ENCODE data around the gene TCERG1L.

Gene TCERG1L

GRCh38 chr10:131274133-131274880 lies 37.2 kb downstream of the TCERG1L start:
- TF ChIP-seq CTCF (IDR thresholded peaks at IDR 0.05) = no peak

DNA sequence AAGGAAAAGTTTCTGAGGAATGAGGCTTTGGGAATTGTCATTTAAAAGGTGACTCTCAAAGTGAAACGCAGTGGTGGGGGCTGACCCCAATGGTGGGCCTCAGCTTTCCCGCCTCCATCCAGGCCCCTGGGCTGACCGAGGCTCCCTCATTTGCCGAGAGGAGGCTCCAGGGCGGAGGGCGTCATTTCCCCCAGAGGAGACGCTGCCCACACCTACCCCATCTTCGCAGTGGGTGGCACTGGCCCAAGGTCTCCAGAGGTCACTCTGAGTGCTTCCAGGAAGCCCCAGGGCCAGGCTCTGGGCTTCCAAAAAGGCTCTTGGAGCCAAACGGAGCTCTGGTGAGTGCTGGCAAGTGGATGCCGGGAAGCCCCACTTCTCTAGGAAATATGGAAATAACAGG lies 38.0 kb downstream of the TCERG1L start:
- TF ChIP-seq CTCF (IDR thresholded peaks at IDR 0.05) = no peak

DNA sequence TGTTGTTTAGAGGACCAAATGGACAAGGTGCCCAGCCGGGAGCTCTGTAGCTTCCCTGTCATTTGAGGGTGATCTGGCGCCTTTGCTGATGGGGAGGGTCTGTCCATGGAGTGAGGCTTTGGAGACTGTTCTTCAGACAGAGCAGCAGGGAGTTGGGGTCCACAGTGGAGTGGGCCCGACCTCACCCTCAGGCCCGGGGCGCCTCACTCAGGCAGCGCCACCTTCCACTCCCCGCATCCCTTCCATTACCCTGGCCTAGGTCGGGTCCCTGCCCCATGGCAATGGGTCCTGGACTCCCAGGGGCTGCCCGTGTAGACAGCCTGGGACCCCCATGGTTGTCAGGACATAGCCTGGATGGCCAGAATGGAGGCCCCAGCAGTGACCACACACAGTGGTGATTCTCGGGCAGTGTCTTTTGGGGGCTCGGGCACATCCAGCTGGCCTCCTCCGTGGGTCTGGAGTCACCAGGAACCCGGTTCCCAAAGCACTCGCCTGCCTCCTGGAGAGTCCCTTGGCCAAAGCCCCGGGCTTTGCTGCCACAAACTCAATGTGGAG lies 38.5 kb downstream of the TCERG1L start:
- TF ChIP-seq CTCF (IDR thresholded peaks at IDR 0.05) = no peak

GRCh38 chr10:131271966-131272365 lies 39.6 kb downstream of the TCERG1L start:
- no peak for TF ChIP-seq CTCF (IDR thresholded peaks at IDR 0.05)

DNA sequence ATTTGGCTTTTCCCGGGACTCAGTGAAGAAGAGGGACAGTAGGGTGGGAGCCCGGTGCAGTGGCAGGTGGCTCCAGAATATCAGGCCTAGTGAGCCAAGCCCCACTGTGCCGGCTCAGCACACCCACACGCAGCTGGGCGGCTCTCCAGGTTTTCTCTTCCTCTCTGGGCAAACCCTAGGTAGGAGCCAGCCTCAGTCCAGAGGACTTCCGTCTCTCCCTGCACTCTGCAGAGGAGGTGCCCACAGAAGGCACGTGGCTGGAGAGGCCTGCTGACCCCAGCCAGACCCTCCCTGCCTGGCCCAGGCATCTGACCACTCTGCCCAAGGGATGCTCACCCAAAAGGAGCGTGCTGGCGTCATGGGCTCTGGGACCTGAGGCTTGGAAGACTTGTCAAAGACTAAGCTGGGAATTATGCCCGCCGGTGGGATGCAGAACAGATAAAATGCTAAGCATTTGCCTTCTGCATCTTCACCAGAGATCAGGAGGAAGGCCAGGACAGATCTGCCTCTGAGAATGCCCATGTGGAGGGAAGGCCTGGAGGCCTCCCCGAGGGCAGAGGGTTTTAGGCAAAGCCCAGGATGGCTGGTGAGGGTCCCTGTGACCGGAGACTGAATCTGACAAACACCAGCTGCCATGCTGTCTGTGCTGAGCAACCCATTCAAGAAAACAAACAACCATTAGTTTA lies 40.2 kb downstream of the TCERG1L start:
- no peak for TF ChIP-seq CTCF (IDR thresholded peaks at IDR 0.05)

DNA sequence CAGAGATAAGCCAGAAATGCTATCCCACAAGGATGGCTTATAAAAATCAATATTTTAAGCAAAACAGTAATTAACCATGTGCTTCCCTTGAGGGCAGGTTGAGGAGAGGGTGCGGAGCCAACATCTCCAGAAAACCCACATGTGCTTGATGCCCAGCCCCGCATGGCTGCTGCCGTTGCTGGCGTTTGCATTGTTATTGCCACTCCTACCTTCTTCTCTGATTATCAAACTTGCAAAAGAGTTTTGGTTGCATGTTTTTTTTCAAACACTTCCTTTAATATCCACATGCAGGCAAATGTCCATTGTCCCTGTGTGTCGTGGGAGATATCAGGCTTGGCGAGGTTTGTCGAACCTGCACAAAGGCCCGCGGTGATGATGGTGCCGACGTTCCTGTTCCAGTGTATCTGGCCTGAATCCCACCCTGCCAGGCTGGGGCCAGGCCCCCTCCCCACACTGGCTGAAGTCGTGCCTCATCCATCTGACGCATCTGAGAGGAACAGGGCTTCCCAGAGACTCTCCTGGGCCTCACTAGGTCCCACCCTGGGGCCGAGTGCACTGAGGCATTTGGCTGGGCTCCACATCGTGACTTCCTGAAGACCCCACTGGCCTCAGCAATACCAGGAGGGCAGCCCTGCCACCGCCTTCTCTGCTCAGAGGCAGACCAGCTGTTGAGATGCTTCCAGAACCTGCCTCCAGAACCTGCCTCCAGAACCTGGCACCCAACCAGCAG lies 40.9 kb downstream of the TCERG1L start:
- TF ChIP-seq CTCF (IDR thresholded peaks at IDR 0.05) = no peak

DNA sequence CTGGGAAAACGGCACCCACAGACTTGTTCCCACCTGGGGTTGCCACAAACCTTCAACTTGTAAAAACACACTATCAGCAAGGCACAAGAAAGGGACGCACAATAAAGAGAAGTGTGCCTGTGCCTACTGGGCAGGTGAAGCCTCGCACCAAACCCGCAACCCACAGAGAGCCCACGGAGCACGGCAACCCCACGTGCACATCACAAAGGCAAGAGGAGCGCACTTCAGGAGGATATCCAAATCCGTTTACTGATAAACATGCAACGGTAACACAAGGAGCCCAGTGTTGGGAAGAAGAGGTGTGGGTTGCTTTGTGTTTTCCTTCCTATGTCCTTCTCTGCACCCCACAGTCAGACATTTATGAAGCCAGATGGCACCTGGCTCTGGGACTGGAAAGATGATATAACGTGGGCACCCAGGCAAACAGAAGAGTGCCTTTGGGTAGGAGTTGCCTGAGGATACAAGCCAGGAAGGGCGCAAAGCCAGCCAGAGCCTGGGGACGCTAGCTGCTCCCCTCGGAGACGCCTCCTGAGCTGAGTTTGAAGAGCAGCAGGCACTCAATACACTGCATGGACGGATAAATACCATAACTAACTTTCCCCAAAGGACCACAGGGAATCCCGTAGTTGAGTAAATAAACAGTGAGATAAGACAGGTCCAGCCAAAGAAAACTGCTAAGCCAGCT lies 41.6 kb downstream of the TCERG1L start:
- TF ChIP-seq CTCF (IDR thresholded peaks at IDR 0.05) = no peak

Measured in LNCAP (cell line).